Retina (tissue), 1 donor: Measurements from ENCODE around the gene ATRNL1.
"Not testable (repeated sequence)": the region's sequence is repeated elsewhere in the genome, so short reads cannot be mapped to it uniquely, and the experiment has no call there.

Experiments
- DNase-seq: peaks from one replicate; pipeline ENCODE4 v3.0.0-alpha.2; 2016

ATRNL1 gene

GRCh38 chr10:115649217-115649616 lies 556.1 kb downstream of the ATRNL1 start:
- DNase-seq = no peak

GRCh38 chr10:115653473-115653872 lies 560.3 kb downstream of the ATRNL1 start:
- no peak for DNase-seq

GRCh38 chr10:115654961-115655360 lies 561.8 kb downstream of the ATRNL1 start:
- no peak for DNase-seq

- no peak for DNase-seq
These were observed 564.1 kb downstream of the ATRNL1 start for GRCh38 chr10:115657161-115657860.

GRCh38 chr10:115659616-115660015 lies 566.5 kb downstream of the ATRNL1 start:
- no peak for DNase-seq

- DNase-seq = no peak
These were observed 567.2 kb downstream of the ATRNL1 start for GRCh38 chr10:115660391-115660790.

- no peak for DNase-seq
These were observed 569.3 kb downstream of the ATRNL1 start for GRCh38 chr10:115662422-115662821.

GRCh38 chr10:115665549-115665948 lies 572.4 kb downstream of the ATRNL1 start:
- no peak for DNase-seq

- no peak for DNase-seq
These were observed 581.3 kb downstream of the ATRNL1 start for GRCh38 chr10:115674496-115674895.

GRCh38 chr10:115696747-115697146 lies 603.6 kb downstream of the ATRNL1 start:
- DNase-seq = no peak

- no peak for DNase-seq
These were observed 612.9 kb downstream of the ATRNL1 start for GRCh38 chr10:115706026-115706425.

GRCh38 chr10:115706488-115707076 lies 613.4 kb downstream of the ATRNL1 start:
- peak; percentile 27 for DNase-seq

GRCh38 chr10:115710136-115710535 lies 617.0 kb downstream of the ATRNL1 start:
- DNase-seq = no peak

GRCh38 chr10:115711306-115711705 lies 618.1 kb downstream of the ATRNL1 start:
- DNase-seq = no peak

- no peak for DNase-seq
These were observed 627.0 kb downstream of the ATRNL1 start for GRCh38 chr10:115720121-115720520.

GRCh38 chr10:115727129-115727528 lies 634.0 kb downstream of the ATRNL1 start:
- DNase-seq = no peak

- DNase-seq = no peak
These were observed 650.9 kb downstream of the ATRNL1 start for GRCh38 chr10:115744089-115744488.

GRCh38 chr10:115745943-115746342 lies 652.8 kb downstream of the ATRNL1 start:
- DNase-seq = no peak

GRCh38 chr10:115747811-115748210 lies 654.6 kb downstream of the ATRNL1 start:
- no peak for DNase-seq

GRCh38 chr10:115758488-115758887 lies 665.3 kb downstream of the ATRNL1 start:
- DNase-seq = not testable (repeated sequence)

GRCh38 chr10:115760131-115760530 lies 667.0 kb downstream of the ATRNL1 start:
- no peak for DNase-seq

- no peak for DNase-seq
These were observed 668.0 kb downstream of the ATRNL1 start for GRCh38 chr10:115761166-115761565.

GRCh38 chr10:115762029-115762428 lies 668.9 kb downstream of the ATRNL1 start:
- DNase-seq = no peak

GRCh38 chr10:115771755-115772154 lies 678.6 kb downstream of the ATRNL1 start:
- DNase-seq = no peak

GRCh38 chr10:115772606-115773005 lies 679.4 kb downstream of the ATRNL1 start:
- no peak for DNase-seq
